GM12878 (cell line): ENCODE results near the gene KCNAB2. TPM values are rescaled to one million over a fixed set of nuclear protein-coding genes. Genes with fewer than 3 reads are reported as not detected.

Experiments used
- ATAC-seq: fragments of 200-7000 bp; cut with Tn5 transposase; 3 replicates; pipeline ENCODE4 v1.9.1; 2020; ENCODE audit warnings: mild to moderate bottlenecking, moderate library complexity
- BruUV-seq: library from RNA; stranded (reverse); fragments of 400-500 nt; replicated peaks from 2 replicates; lab custom pipeline; 2021; lab: Mats Ljungman, UMichigan
- CTCF ChIA-PET: fragments of 300-600 bp; sonication (Branson Sonifier 250); formaldehyde crosslinking; extraction: SDS; loops from one replicate; lab custom pipeline; 2021; ENCODE audit warnings: inconsistent platforms; lab: Yijun Ruan, JAX
- POLR2A ChIA-PET: fragments of 350-600 bp; formaldehyde crosslinking; extraction: SDS; loops from one replicate; lab custom pipeline; 2021; ENCODE audit warnings: inconsistent platforms; lab: Charles Lee
- RAD21 ChIA-PET: fragments of 300-600 bp; sonication (Branson Sonifier 250); formaldehyde crosslinking; loops from one replicate; lab custom pipeline; 2023; ENCODE audit warnings: antibody characterized with exemption; ENCODE audit not compliant: unreplicated experiment; lab: Charles Lee
- SMC1A ChIA-PET: fragments of 300-600 bp; sonication (Branson Sonifier 250); formaldehyde crosslinking; loops from one replicate; lab custom pipeline; 2023; ENCODE audit not compliant: unreplicated experiment, uncharacterized antibody; lab: Charles Lee
- DNase-seq: peaks from one replicate; pipeline ENCODE4 v3.0.0-alpha.2; 2011; ENCODE audit warnings: low read depth, low spot score
- FAIRE-seq: peaks from 3 replicates; lab custom pipeline; 2011; peaks lifted over from hg19 to GRCh38; lab: Jason Lieb, UNC
- H2AFZ ChIP-seq: 2 replicates; pipeline ENCODE4 v1.6.0; 2011; ENCODE audit warnings: low read depth, low read length, control low read depth; ENCODE audit not compliant: control insufficient read depth
- H3K27ac ChIP-seq: 2 replicates; pipeline ENCODE4 v1.5.1; 2011; ENCODE audit warnings: control low read depth; ENCODE audit not compliant: control insufficient read depth, insufficient read depth
- H3K27me3 ChIP-seq, 2 experiments: replicated peaks in 1 of 2; 2 replicates each; pipeline versions ENCODE4 v1.6.0 to v1.6.1; 2011; ENCODE audit warnings: low read length in 1 of 2; ENCODE audit not compliant: control insufficient read depth in 2 of 2, insufficient read depth in 2 of 2
- H3K36me3 ChIP-seq, 2 experiments: 2 replicates each; pipeline ENCODE4 v1.5.1; 2011; ENCODE audit warnings: low read length in 1 of 2; ENCODE audit not compliant: control insufficient read depth in 2 of 2, insufficient read depth in 2 of 2
- H3K4me1 ChIP-seq: 2 replicates; pipeline ENCODE4 v1.6.1; 2011; ENCODE audit warnings: mild to moderate bottlenecking, low read length, moderate library complexity, mixed read lengths; ENCODE audit not compliant: control insufficient read depth, insufficient read depth
- H3K4me2 ChIP-seq: 2 replicates; pipeline ENCODE4 v1.6.0; 2011; ENCODE audit warnings: control low read depth; ENCODE audit not compliant: control insufficient read depth, insufficient read depth
- H3K4me3 ChIP-seq: fragments of 200-600 bp; sonication (generic); 2 replicates; pipeline ENCODE4 v1.5.1; 2016
- H3K79me2 ChIP-seq: 2 replicates; pipeline ENCODE4 v1.6.0; 2011; ENCODE audit warnings: low read length; ENCODE audit not compliant: control insufficient read depth, insufficient read depth
- H3K9ac ChIP-seq: 2 replicates; pipeline ENCODE4 v1.8.0; 2011; ENCODE audit warnings: low read length, control low read depth, mixed read lengths; ENCODE audit not compliant: control insufficient read depth, insufficient read depth
- H3K9me3 ChIP-seq: replicated peaks from 3 replicates; pipeline ENCODE4 v1.5.1; 2011; ENCODE audit warnings: mild to moderate bottlenecking, low read length; ENCODE audit not compliant: control insufficient read depth, insufficient read depth
- H4K20me1 ChIP-seq: 2 replicates; pipeline ENCODE4 v1.6.0; 2011; ENCODE audit not compliant: control insufficient read depth, insufficient read depth
- GABPA ChIP-seq: IDR thresholded peaks from 2 replicates; pipeline ENCODE4 v1.6.1; 2014; ENCODE audit warnings: antibody characterized with exemption, low read depth, mild to moderate bottlenecking, inconsistent platforms
- HDAC6 ChIP-seq: fragments of 200-600 bp; sonication (generic); IDR thresholded peaks from one replicate; pipeline ENCODE4 v1.8.0; 2017; ENCODE audit warnings: antibody characterized with exemption; ENCODE audit not compliant: unreplicated experiment
- POU2F2 ChIP-seq: IDR thresholded peaks from 3 replicates; pipeline ENCODE4 v1.6.1; 2011; ENCODE audit warnings: low read depth, mild to moderate bottlenecking, low read length, borderline replicate concordance
- SIN3A ChIP-seq: IDR thresholded peaks from 2 replicates; pipeline ENCODE4 v1.6.1; 2012; ENCODE audit warnings: low read depth, low read length, improper control_type of control experiment
- SMARCA5 ChIP-seq: fragments of 450-650 bp; IDR thresholded peaks from 2 replicates; pipeline ENCODE4 v1.6.1; 2017; ENCODE audit warnings: mild to moderate bottlenecking
- WGBS: methylation state at CpG from one replicate; pipeline ENCODE4 v1.1.6; 2016; ENCODE audit warnings: low lambda C conversion rate; ENCODE audit not compliant: insufficient replicate concordance, insufficient coverage; ENCODE audit errors: missing lambda C conversion rate; 5-methylcytosine and 5-hydroxymethylcytosine counted together
- in situ Hi-C: fragments of 300-500 bp; cut with MboI; formaldehyde crosslinking; loops from 9 replicates; pipeline ENCODE4 v1.14.3; 2018; ENCODE audit warnings: mixed read lengths
- intact Hi-C: fragments of 100-400 bp; cut with micrococcal nuclease; formaldehyde crosslinking; loops from one replicate; pipeline ENCODE4 v1.14.2; 2022; ENCODE audit not compliant: unreplicated experiment
- polyA plus RNA-seq, 11 experiments: library from polyadenylated mRNA; depleted of rRNA in 4 of 11; unstranded in 6 of 11; stranded (reverse) in 5 of 11; fragments of >200 nt; fragmentation: Nextera tagmentation in 4 of 11; fragmentation: Illumina TruSeq in 1 of 11; extraction: Ambion mirVana in 4 of 11; extraction: Trizol in 1 of 11; gene quantifications; 1 replicate in 1 of 11; 2 replicates in 10 of 11; pipeline versions ENCODE4 v1.2.1 to v1.2.3, GENCODE V29; 2011 to 2016; ENCODE audit warnings: inconsistent platforms in 2 of 11, missing spikeins in 2 of 11, low read depth in 1 of 11
- total RNA-seq, 4 experiments: library from RNA; depleted of rRNA in 3 of 4; stranded (reverse); fragments of >200 nt in 3 of 4; fragmentation: Illumina TruSeq in 1 of 4; extraction: Trizol in 1 of 4; gene quantifications; 2 replicates each; pipeline versions ENCODE4 v1.2.1 to v1.2.3, GENCODE V29; 2013 to 2021
- TF ChIP-seq, protein P1 (sequence below): fragments of 450-650 bp; IDR thresholded peaks from 2 replicates; pipeline ENCODE4 v1.6.1; 2017; ENCODE audit warnings: mild to moderate bottlenecking, moderate library complexity

The KCNAB2 gene
- total and polyA plus RNA-seq, 10 of the 15 experiments (the other 5 are each of a cell fraction or from before 2014, with no cell fraction given) = 2.9 to 123 (median 62.4) TPM

GRCh38 chr1:6007318-6008083, 38.2 kb upstream of the KCNAB2 start:
- DNase-seq (no peak), FAIRE-seq (no peak), ATAC-seq (no peak)
- ChIA-PET POLR2A (no interaction called here), SMC1A (no interaction called here), CTCF (no interaction called here), RAD21 (no interaction called here)
- WGBS = 90% methylated on average over 25 of the region's 25 CpGs
- in situ Hi-C loops (no loop called here), intact Hi-C loops (no loop called here)
- no peaks in the 10 kb centered on the region for H3K9me3 ChIP-seq
- H3K79me2 ChIP-seq = no peaks in the 10 kb centered on the region
- no peaks in the 10 kb centered on the region for H3K36me3 ChIP-seq
- TF ChIP-seq GABPA = no peak
- TF ChIP-seq HDAC6 = no peak
- TF ChIP-seq POU2F2 = no peak
- no peaks in the 10 kb centered on the region for H3K27me3 ChIP-seq
- H3K4me3 ChIP-seq = no peak overlapping the region
- H2AFZ ChIP-seq = no peak overlapping the region
- no peak overlapping the region for H3K4me2 ChIP-seq
- H3K9ac ChIP-seq = no peak overlapping the region
- H4K20me1 ChIP-seq = no peaks in the 10 kb centered on the region
- H3K4me1 ChIP-seq = peaks cover 5% of the 10 kb centered on the region; the same call in 1 of the 2 replicates
- no TSS peak for BruUV-seq
- no peak overlapping the region for H3K27ac ChIP-seq

- peaks cover 5% of the 10 kb centered on the region; the same call in 1 of the 2 replicates for H3K4me1 ChIP-seq
- H3K4me2 ChIP-seq = no peak overlapping the region
- H3K27me3 ChIP-seq = no peaks in the 10 kb centered on the region
- ATAC-seq (no peak), DNase-seq (no peak), FAIRE-seq (no peak)
- SMC1A ChIA-PET = no interaction called here
- intact Hi-C loops = no loop called here
- H3K27ac ChIP-seq = no peak overlapping the region
- BruUV-seq = no TSS peak
- in situ Hi-C loops = no loop called here
- POLR2A ChIA-PET = no interaction called here
- H3K36me3 ChIP-seq = no peaks in the 10 kb centered on the region
- no peak overlapping the region for H3K9ac ChIP-seq
- CTCF ChIA-PET = no interaction called here
- TF ChIP-seq SMARCA5 = no peak
- TF ChIP-seq, protein P1, sequence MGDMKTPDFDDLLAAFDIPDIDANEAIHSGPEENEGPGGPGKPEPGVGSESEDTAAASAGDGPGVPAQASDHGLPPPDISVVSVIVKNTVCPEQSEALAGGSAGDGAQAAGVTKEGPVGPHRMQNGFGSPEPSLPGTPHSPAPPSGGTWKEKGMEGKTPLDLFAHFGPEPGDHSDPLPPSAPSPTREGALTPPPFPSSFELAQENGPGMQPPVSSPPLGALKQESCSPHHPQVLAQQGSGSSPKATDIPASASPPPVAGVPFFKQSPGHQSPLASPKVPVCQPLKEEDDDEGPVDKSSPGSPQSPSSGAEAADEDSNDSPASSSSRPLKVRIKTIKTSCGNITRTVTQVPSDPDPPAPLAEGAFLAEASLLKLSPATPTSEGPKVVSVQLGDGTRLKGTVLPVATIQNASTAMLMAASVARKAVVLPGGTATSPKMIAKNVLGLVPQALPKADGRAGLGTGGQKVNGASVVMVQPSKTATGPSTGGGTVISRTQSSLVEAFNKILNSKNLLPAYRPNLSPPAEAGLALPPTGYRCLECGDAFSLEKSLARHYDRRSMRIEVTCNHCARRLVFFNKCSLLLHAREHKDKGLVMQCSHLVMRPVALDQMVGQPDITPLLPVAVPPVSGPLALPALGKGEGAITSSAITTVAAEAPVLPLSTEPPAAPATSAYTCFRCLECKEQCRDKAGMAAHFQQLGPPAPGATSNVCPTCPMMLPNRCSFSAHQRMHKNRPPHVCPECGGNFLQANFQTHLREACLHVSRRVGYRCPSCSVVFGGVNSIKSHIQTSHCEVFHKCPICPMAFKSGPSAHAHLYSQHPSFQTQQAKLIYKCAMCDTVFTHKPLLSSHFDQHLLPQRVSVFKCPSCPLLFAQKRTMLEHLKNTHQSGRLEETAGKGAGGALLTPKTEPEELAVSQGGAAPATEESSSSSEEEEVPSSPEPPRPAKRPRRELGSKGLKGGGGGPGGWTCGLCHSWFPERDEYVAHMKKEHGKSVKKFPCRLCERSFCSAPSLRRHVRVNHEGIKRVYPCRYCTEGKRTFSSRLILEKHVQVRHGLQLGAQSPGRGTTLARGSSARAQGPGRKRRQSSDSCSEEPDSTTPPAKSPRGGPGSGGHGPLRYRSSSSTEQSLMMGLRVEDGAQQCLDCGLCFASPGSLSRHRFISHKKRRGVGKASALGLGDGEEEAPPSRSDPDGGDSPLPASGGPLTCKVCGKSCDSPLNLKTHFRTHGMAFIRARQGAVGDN = no peak
- no peak for TF ChIP-seq SIN3A
- H3K79me2 ChIP-seq = no peaks in the 10 kb centered on the region
- H3K4me3 ChIP-seq = no peak overlapping the region
- H4K20me1 ChIP-seq = no peaks in the 10 kb centered on the region
- no peak overlapping the region for H2AFZ ChIP-seq
- H3K9me3 ChIP-seq = no peaks in the 10 kb centered on the region
- WGBS = 94% methylated on average over 11 of the region's 11 CpGs
- RAD21 ChIA-PET = no interaction called here
Measured at GRCh38 chr1:6008084-6008415, 37.6 kb upstream of the KCNAB2 start.
